Neuronal stem cell (in vitro differentiated cells): ENCODE results near the gene SLC66A2.

ENCODE experiments used
- DNase-seq: peaks from one replicate; pipeline ENCODE4 v3.0.0-alpha.2; 2013; ENCODE audit warnings: low spot score
- H2AFZ ChIP-seq: one replicate; pipeline ENCODE4 v1.6.1; 2013; ENCODE audit warnings: mild to moderate bottlenecking, low read length, inconsistent platforms
- H2AK5ac ChIP-seq: 2 replicates; pipeline ENCODE4 v1.6.1; 2013; ENCODE audit warnings: low read depth, mild to moderate bottlenecking, inconsistent platforms, low read length, moderate library complexity, mixed read lengths
- H2BK120ac ChIP-seq: 2 replicates; pipeline ENCODE4 v1.6.1; 2013; ENCODE audit warnings: low read depth, mild to moderate bottlenecking, inconsistent platforms, low read length, moderate library complexity, mixed read lengths
- H2BK12ac ChIP-seq: one replicate; pipeline ENCODE4 v1.6.1; 2013; ENCODE audit warnings: low read length, inconsistent platforms
- H2BK15ac ChIP-seq: 2 replicates; pipeline ENCODE4 v1.6.1; 2013; ENCODE audit warnings: mild to moderate bottlenecking, low read length, inconsistent platforms, mixed read lengths
- H2BK5ac ChIP-seq: one replicate; pipeline ENCODE4 v1.6.1; 2013; ENCODE audit warnings: inconsistent platforms, mild to moderate bottlenecking, low read length, moderate library complexity
- H3K14ac ChIP-seq: one replicate; pipeline ENCODE4 v1.6.1; 2013; ENCODE audit warnings: low read length, inconsistent platforms
- H3K18ac ChIP-seq: 2 replicates; pipeline ENCODE4 v1.6.1; 2013; ENCODE audit warnings: low read length, inconsistent platforms
- H3K23ac ChIP-seq: 2 replicates; pipeline ENCODE4 v1.6.1; 2013; ENCODE audit warnings: low read depth, mild to moderate bottlenecking, mixed read lengths, low read length, inconsistent platforms; ENCODE audit not compliant: poor library complexity
- H3K27ac ChIP-seq: replicated peaks from 3 replicates; pipeline ENCODE4 v1.5.1; 2013; ENCODE audit warnings: low read length, inconsistent platforms
- H3K27me3 ChIP-seq, 3 experiments: 2 replicates each; pipeline ENCODE4 v1.6.1; 2013; ENCODE audit warnings: low read length in 3 of 3, mild to moderate bottlenecking in 2 of 3, inconsistent platforms in 1 of 3, low read depth in 1 of 3, mixed read lengths in 1 of 3, moderate library complexity in 1 of 3; ENCODE audit not compliant: control insufficient read depth in 3 of 3, insufficient read depth in 3 of 3
- H3K36me3 ChIP-seq, 2 donors: replicated peaks in 1 of 2; 2 replicates each; pipeline ENCODE4 v1.6.1; 2013; ENCODE audit warnings: low read length in 2 of 2; ENCODE audit not compliant: control insufficient read depth in 2 of 2, insufficient read depth in 2 of 2
- H3K4ac ChIP-seq: 2 replicates; pipeline ENCODE4 v1.6.1; 2013; ENCODE audit warnings: inconsistent platforms, mild to moderate bottlenecking, low read length, moderate library complexity
- H3K4me1 ChIP-seq, 2 donors: 1 replicate in 1 of 2; 2 replicates in 1 of 2; pipeline ENCODE4 v1.6.1; 2013; ENCODE audit warnings: low read length in 2 of 2, low read depth in 1 of 2; ENCODE audit not compliant: control insufficient read depth in 2 of 2, insufficient read depth in 1 of 2
- H3K4me2 ChIP-seq: one replicate; pipeline ENCODE4 v1.6.1; 2013; ENCODE audit warnings: mild to moderate bottlenecking, low read length, inconsistent platforms; ENCODE audit not compliant: insufficient read depth, poor library complexity, severe bottlenecking
- H3K4me3 ChIP-seq, 2 donors: 2 replicates each; pipeline ENCODE4 v1.5.1; 2013; ENCODE audit warnings: low read length in 2 of 2, mild to moderate bottlenecking in 2 of 2, inconsistent platforms in 1 of 2, moderate library complexity in 1 of 2
- H3K79me1 ChIP-seq: one replicate; pipeline ENCODE4 v1.6.1; 2013; ENCODE audit warnings: low read depth, mild to moderate bottlenecking, inconsistent platforms, low read length, moderate library complexity
- H3K9ac ChIP-seq: one replicate; pipeline ENCODE4 v1.6.1; 2013; ENCODE audit warnings: mild to moderate bottlenecking, low read depth, low read length, inconsistent platforms; ENCODE audit not compliant: poor library complexity
- H3K9me3 ChIP-seq, 2 donors: replicated peaks in 1 of 2; 2 replicates each; pipeline versions ENCODE3 to v1.6.1; 2013; ENCODE audit warnings: low read length in 2 of 2, mild to moderate bottlenecking in 2 of 2, inconsistent platforms in 1 of 2, low read depth in 1 of 2, mixed read lengths in 1 of 2, moderate library complexity in 1 of 2; ENCODE audit not compliant: control insufficient read depth in 2 of 2, insufficient read depth in 1 of 2
- H4K8ac ChIP-seq: one replicate; pipeline ENCODE4 v1.6.1; 2013; ENCODE audit warnings: low read depth, mild to moderate bottlenecking, inconsistent platforms, low read length, moderate library complexity
- H4K91ac ChIP-seq: one replicate; pipeline ENCODE4 v1.6.1; 2013; ENCODE audit warnings: low read length, low read depth, mild to moderate bottlenecking, inconsistent platforms; ENCODE audit not compliant: poor library complexity
- WGBS, 2 donors: extraction: QIAGEN DNeasy Blood & Tissue Kit; methylation state at CpG; one replicate each; pipeline ENCODE4 v1.1.7; 2013; ENCODE audit warnings: missing lambda C conversion rate in 2 of 2, mixed read lengths in 1 of 2; ENCODE audit not compliant: insufficient read length in 2 of 2, insufficient replicate concordance in 1 of 2; ENCODE audit errors: extremely low coverage in 2 of 2; 5-methylcytosine and 5-hydroxymethylcytosine counted together

Gene SLC66A2

GRCh38 chr18:79930020-79930642, 21.3 kb downstream of the SLC66A2 start:
- H3K9me3 ChIP-seq, result peaks cover 19 to 54% of the 10 kb centered on the region in 2 donors
- H2BK5ac ChIP-seq, result no peak overlapping the region
- no peak overlapping the region for H3K4me3 ChIP-seq
- peaks cover 0 to 2% (median 0%) of the 10 kb centered on the region in 3 experiments for H3K27me3 ChIP-seq
- peaks cover 7% of the 10 kb centered on the region for H3K79me1 ChIP-seq
- H4K91ac ChIP-seq, result no peak overlapping the region
- no peak overlapping the region for H3K27ac ChIP-seq
- peaks cover 4 to 48% of the 10 kb centered on the region in 2 donors for H3K36me3 ChIP-seq
- H2BK12ac ChIP-seq, result no peak overlapping the region
- no peak overlapping the region for H2BK15ac ChIP-seq
- no peak overlapping the region for H2BK120ac ChIP-seq
- no peak overlapping the region for H3K18ac ChIP-seq
- no peak overlapping the region for H2AK5ac ChIP-seq
- DNase-seq, result no peak
- no peak overlapping the region for H3K4me2 ChIP-seq
- no peak overlapping the region for H2AFZ ChIP-seq
- no peak overlapping the region for H3K9ac ChIP-seq
- WGBS, 2 donors, result no CpG with 5 or more reads among the region's 2 CpGs
- H3K4me1 ChIP-seq, result peaks cover 0 to 6% of the 10 kb centered on the region in 2 donors
- H3K23ac ChIP-seq, result no peak overlapping the region
- no peak overlapping the region for H3K14ac ChIP-seq
- H4K8ac ChIP-seq, result no peak overlapping the region
- no peak overlapping the region for H3K4ac ChIP-seq

- no peak overlapping the region for H3K4me2 ChIP-seq
- no peak overlapping the region for H2BK5ac ChIP-seq
- no peak overlapping the region for H2BK120ac ChIP-seq
- H3K36me3 ChIP-seq, result peaks cover 0 to 57% of the 10 kb centered on the region in 2 donors
- H2BK15ac ChIP-seq, result no peak overlapping the region
- H3K9ac ChIP-seq, result no peak overlapping the region
- H3K9me3 ChIP-seq, result peaks cover 14 to 61% of the 10 kb centered on the region in 2 donors
- peaks cover 0 to 6% of the 10 kb centered on the region in 2 donors for H3K4me1 ChIP-seq
- H2AFZ ChIP-seq, result no peak overlapping the region
- H3K4me3 ChIP-seq, result no peak overlapping the region
- H3K79me1 ChIP-seq, result peaks cover 5% of the 10 kb centered on the region
- no peak overlapping the region for H3K23ac ChIP-seq
- H4K8ac ChIP-seq, result no peak overlapping the region
- WGBS, 2 donors, result no CpG with 5 or more reads among the region's 9 CpGs
- H3K14ac ChIP-seq, result no peak overlapping the region
- DNase-seq, result no peak
- H2AK5ac ChIP-seq, result no peak overlapping the region
- H3K18ac ChIP-seq, result no peak overlapping the region
- H4K91ac ChIP-seq, result no peak overlapping the region
- H3K4ac ChIP-seq, result no peak overlapping the region
- no peaks in the 10 kb centered on the region for H3K27me3 ChIP-seq
- no peak overlapping the region for H3K27ac ChIP-seq
- no peak overlapping the region for H2BK12ac ChIP-seq
These were observed 22.9 kb downstream of the SLC66A2 start for GRCh38 chr18:79928563-79928960.

DNA sequence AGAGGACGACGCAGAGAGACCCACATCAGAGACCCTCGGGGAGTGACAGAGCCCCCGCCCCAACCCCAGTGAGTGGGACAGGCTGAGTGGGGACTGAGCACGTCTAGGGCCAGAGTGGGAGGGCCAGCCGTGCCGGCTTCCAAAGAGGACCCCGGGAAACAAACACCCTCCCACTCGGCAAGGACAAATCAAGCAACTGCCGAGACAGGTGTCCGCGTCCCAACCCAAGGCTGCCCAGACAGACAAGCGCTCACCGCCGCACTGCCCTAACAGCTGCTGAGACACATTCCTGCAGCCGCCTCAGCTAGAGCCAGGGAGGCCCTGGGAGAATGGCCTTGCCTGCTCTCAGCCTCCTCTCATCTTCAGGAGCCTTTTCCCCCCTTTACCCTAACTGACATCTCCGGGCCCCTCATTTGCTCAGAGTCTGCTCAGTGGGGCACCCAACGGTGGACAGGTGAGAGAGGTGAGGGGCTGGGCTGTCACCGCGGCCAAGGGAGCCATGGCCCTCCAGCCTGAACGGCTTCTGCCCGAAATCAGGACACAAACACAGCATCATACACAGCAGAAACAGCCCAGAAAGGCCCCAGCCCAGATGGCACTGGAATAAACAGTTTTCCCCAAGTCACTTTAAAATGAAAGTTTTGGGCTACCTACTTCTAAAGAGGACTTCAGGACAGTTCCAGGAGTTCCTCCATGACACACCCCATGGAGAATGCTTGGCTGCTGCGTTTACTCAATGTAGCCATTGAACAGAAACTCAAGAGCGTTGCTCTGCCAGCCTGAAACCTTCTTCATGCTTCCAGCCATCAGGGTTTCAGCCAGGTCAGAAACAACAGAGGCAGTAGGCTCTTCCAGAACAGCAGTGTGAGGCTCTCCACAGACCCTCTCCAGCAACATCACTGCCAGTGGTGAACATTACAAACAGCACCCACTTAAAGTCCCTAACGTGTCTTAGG, 23.6 kb downstream of the SLC66A2 start:
- Histone ChIP-seq H3K36me3 (peaks cover 0 to 57% of the 10 kb centered on the region in 2 donors), H2BK12ac (no peak overlapping the region), H4K91ac (no peak overlapping the region), H3K4ac (no peak overlapping the region), H3K79me1 (peaks cover 6% of the 10 kb centered on the region), H3K23ac (no peak overlapping the region), H2AK5ac (no peak overlapping the region), H3K4me1 (peaks cover 0 to 6% of the 10 kb centered on the region in 2 donors), H2BK15ac (no peak overlapping the region), H3K18ac (no peak overlapping the region), H3K9ac (no peak overlapping the region), H3K27me3 (no peaks in the 10 kb centered on the region), H3K27ac (no peak overlapping the region), H3K14ac (no peak overlapping the region), H3K4me3 (no peak overlapping the region), H2BK5ac (peak overlapping the region; percentile 49), H3K9me3 (peaks cover 14 to 57% of the 10 kb centered on the region in 2 donors), H3K4me2 (no peak overlapping the region), H2BK120ac (no peak overlapping the region), H2AFZ (no peak overlapping the region), H4K8ac (no peak overlapping the region)
- no peak for DNase-seq
- no CpG with 5 or more reads among the region's 25 CpGs for WGBS, 2 donors
